Osteocyte (in vitro differentiated cells): ENCODE results near the gene TPPP. TPM values are rescaled to one million over a fixed set of nuclear protein-coding genes. Genes with fewer than 3 reads are reported as not detected.
"Not testable (repeated sequence)": the region's sequence is repeated elsewhere in the genome, so short reads cannot be mapped to it uniquely, and the experiment has no call there.

Source experiments
- DNase-seq: peaks from one replicate; pipeline ENCODE4 v3.0.0; 2021; ENCODE audit warnings: mixed read lengths; ENCODE audit not compliant: unreplicated experiment; ENCODE audit errors: extremely low spot score
- H3K27ac Mint-ChIP-seq: one replicate; pipeline ENCODE4 v1.8.0; 2021; ENCODE audit warnings: mild to moderate bottlenecking, mixed read lengths; ENCODE audit not compliant: unreplicated experiment
- H3K27me3 Mint-ChIP-seq: one replicate; pipeline ENCODE4 v1.8.0; 2021; ENCODE audit warnings: mixed read lengths; ENCODE audit not compliant: unreplicated experiment
- H3K36me3 Mint-ChIP-seq: one replicate; pipeline ENCODE4 v1.8.0; 2021; ENCODE audit warnings: mixed read lengths; ENCODE audit not compliant: unreplicated experiment
- H3K4me1 Mint-ChIP-seq: one replicate; pipeline ENCODE4 v1.8.0; 2021; ENCODE audit warnings: mixed read lengths; ENCODE audit not compliant: unreplicated experiment
- H3K4me3 Mint-ChIP-seq: one replicate; pipeline ENCODE4 v1.8.0; 2021; ENCODE audit warnings: mild to moderate bottlenecking, moderate library complexity, mixed read lengths; ENCODE audit not compliant: unreplicated experiment
- H3K9me3 Mint-ChIP-seq: one replicate; pipeline ENCODE4 v1.8.0; 2021; ENCODE audit warnings: mixed read lengths; ENCODE audit not compliant: unreplicated experiment
- CTCF ChIP-seq: fragments of 200-600 bp; sonication (generic); IDR thresholded peaks from 2 replicates; pipeline ENCODE4 v1.5.0; 2021; ENCODE audit warnings: antibody characterized with exemption, mild to moderate bottlenecking, moderate library complexity
- total RNA-seq: library from RNA; stranded (reverse); gene quantifications from 2 replicates; pipeline ENCODE4 v1.2.1, GENCODE V29; 2021

TPPP gene
- total RNA-seq, 1 donor from 2014 or later: 0.16 TPM

DNA sequence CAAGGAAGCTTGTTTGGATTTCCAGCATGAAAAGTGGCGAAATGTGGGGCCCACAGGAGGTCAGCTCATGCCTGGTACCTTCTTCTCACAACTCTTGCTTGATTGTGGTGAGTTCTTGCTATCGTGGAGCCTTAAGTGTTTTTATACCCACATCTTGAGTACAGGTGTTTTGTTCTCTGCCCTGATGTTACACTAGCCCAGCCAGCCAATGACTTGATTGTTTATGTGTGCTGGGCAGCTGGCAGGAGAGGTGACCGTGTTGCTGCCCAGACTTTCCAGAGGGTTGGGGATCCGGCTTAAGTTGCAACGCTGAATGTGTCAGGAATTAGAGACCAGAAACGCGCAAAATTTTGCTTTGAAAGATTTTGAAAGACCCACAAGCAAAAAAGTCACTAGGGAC lies 24.0 kb upstream of the TPPP start:
- H3K36me3 Mint-ChIP-seq: peaks cover 2% of the 10 kb centered on the region
- H3K27me3 Mint-ChIP-seq: peaks cover 52% of the 10 kb centered on the region
- no peak overlapping the region for H3K27ac Mint-ChIP-seq
- no peak for TF ChIP-seq CTCF
- DNase-seq: no peak
- peaks cover 18% of the 10 kb centered on the region for H3K9me3 Mint-ChIP-seq
- no peaks in the 10 kb centered on the region for H3K4me1 Mint-ChIP-seq
- H3K4me3 Mint-ChIP-seq: no peak overlapping the region

DNA sequence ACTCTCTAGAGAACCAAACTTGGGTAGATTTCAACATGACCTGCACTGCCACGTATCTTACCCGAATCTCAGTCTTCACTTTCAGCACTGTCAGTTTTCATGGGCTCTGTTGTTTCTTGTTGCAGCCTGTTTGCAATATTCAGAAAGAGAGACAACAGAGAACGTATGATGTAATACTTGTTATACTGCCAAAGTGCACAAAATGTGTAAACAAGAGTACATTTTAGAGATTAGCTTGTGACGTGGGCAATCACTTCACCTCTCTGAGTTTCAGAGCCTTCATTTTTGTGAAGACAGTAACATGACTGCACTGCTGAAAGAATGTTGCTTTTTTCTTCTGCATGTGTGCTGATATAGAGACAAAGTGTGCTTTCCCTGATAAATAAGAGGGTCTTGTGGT lies 23.6 kb upstream of the TPPP start:
- not testable (repeated sequence) for H3K4me3 Mint-ChIP-seq, H3K4me1 Mint-ChIP-seq, H3K36me3 Mint-ChIP-seq, DNase-seq, H3K27ac Mint-ChIP-seq
- Mint-ChIP-seq H3K9me3 (peaks cover 18% of the 10 kb centered on the region), H3K27me3 (peaks cover 48% of the 10 kb centered on the region)

GRCh38 chr5:715636-716035 lies 22.5 kb upstream of the TPPP start:
- peaks cover 39% of the 10 kb centered on the region for H3K27me3 Mint-ChIP-seq
- not testable (repeated sequence) for H3K4me3 Mint-ChIP-seq, H3K27ac Mint-ChIP-seq, H3K4me1 Mint-ChIP-seq, DNase-seq, H3K36me3 Mint-ChIP-seq
- H3K9me3 Mint-ChIP-seq: peaks cover 18% of the 10 kb centered on the region

GRCh38 chr5:714215-715118 lies 21.3 kb upstream of the TPPP start:
- not testable (repeated sequence) for DNase-seq

GRCh38 chr5:713686-714085 lies 20.5 kb upstream of the TPPP start:
- DNase-seq, H3K4me1 Mint-ChIP-seq, H3K36me3 Mint-ChIP-seq, H3K27ac Mint-ChIP-seq, H3K4me3 Mint-ChIP-seq, H3K9me3 Mint-ChIP-seq: not testable (repeated sequence)
- peaks cover 29% of the 10 kb centered on the region for H3K27me3 Mint-ChIP-seq

More at GRCh38 chr5:714215-715118, 21.3 kb upstream of the TPPP start:
- not testable (repeated sequence) for H3K36me3 Mint-ChIP-seq, H3K27ac Mint-ChIP-seq, H3K4me1 Mint-ChIP-seq, H3K4me3 Mint-ChIP-seq, H3K9me3 Mint-ChIP-seq
- H3K27me3 Mint-ChIP-seq: peaks cover 32% of the 10 kb centered on the region

GRCh38 chr5:708848-709517 lies 15.8 kb upstream of the TPPP start:
- not testable (repeated sequence) for DNase-seq, H3K27ac Mint-ChIP-seq, H3K27me3 Mint-ChIP-seq, H3K4me3 Mint-ChIP-seq, H3K9me3 Mint-ChIP-seq, H3K4me1 Mint-ChIP-seq, H3K36me3 Mint-ChIP-seq

DNA sequence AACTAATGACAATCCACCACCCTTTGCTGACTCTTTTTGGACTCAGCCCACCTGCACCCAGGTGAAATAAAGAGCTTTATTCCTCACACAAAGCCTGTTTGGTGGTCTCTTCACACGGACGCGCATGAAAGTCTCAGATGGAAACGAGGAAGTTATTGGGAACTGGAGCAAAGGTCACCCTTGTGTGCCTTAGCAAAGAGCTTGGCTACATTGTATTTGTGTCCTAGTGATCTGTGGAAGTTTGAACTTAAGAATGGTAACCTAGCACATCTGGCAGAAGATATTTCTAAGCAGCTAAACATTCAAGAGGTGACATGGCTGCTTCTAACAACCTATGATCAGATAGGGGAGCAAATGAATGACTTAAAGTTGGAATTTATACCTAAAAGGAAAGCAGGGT lies 15.2 kb upstream of the TPPP start:
- not testable (repeated sequence) for H3K9me3 Mint-ChIP-seq, H3K4me1 Mint-ChIP-seq, DNase-seq, H3K27me3 Mint-ChIP-seq, H3K4me3 Mint-ChIP-seq, H3K27ac Mint-ChIP-seq, H3K36me3 Mint-ChIP-seq

GRCh38 chr5:706127-706526 lies 13.0 kb upstream of the TPPP start:
- H3K36me3 Mint-ChIP-seq, H3K27ac Mint-ChIP-seq: not testable (repeated sequence)

DNA sequence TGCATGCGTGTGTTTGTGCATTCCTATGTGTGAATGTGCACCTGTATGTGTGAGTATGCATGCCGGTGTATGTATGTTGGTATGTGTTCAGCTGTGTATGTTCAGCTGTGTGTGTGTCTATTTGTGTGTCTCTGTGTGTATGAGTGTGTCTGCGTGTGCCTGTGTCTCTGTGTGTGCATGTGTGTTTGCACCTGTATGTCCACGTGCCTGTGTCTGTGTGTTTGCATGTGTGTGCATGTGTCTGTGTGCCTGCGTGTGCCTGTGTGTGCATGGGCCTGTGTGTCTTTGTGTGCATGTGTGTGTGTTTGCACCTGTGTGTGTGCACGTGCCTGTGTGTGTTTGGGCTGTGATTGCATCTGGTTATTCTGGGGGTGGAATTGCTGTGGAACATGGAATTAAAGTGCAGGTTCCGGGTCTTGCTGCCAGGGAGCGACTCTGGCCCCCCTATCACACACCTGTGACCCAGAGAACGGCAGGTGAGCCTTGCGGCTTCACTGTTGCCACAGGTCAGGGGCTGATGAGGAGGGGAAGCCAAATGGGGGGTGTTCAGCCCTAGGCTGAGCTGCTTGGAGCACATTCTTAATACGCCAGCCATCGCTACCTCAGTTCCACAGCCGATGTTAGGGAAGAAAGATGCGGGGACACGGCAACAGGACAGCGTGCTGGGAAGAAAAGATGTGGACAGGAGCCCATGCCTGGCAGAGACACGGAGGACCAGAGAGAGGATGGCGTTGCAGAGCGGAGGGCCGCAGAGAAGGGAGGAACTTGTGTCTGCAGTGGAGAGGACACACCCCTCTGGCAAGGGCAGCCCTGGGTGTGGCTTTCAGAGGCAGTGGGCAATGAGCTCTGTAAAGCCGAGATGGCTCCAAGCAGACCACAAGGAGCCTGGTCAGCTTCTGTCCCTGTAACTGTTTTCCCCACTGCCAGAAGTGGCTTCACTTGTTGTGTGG lies 3.9 kb upstream of the TPPP start:
- H3K4me3 Mint-ChIP-seq, DNase-seq, H3K36me3 Mint-ChIP-seq, H3K9me3 Mint-ChIP-seq, H3K27ac Mint-ChIP-seq, H3K4me1 Mint-ChIP-seq: not testable (repeated sequence)
- H3K27me3 Mint-ChIP-seq: peaks cover 34% of the 10 kb centered on the region

More at GRCh38 chr5:706127-706526, 13.0 kb upstream of the TPPP start:
- not testable (repeated sequence) for H3K9me3 Mint-ChIP-seq, DNase-seq, H3K4me3 Mint-ChIP-seq, H3K4me1 Mint-ChIP-seq
- peaks cover 20% of the 10 kb centered on the region for H3K27me3 Mint-ChIP-seq

DNA sequence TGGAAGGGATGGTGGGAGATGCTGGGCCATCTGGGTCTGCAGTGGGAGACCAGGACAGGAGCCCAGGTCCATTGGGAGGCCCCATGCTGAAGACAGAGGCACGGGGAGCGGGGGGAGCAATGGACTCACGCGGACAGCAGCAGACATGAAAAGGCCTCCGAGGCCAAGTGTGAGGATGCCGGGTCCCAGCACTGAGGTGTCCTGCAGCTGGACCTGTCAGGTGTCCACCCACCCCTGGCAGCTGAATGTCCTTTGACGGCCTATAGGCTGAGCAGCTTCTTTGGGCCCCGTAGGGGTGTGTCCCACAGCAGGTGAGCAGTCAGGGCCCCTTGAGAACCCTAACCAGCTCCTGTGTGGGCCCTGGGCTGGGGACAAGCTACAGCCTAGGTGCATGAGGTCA lies 3.0 kb upstream of the TPPP start:
- not testable (repeated sequence) for H3K9me3 Mint-ChIP-seq, H3K36me3 Mint-ChIP-seq

More for the DNA sequence above, 3.0 kb upstream of the TPPP start:
- H3K27ac Mint-ChIP-seq, H3K4me1 Mint-ChIP-seq, DNase-seq, H3K4me3 Mint-ChIP-seq: not testable (repeated sequence)
- H3K27me3 Mint-ChIP-seq: peaks cover 26% of the 10 kb centered on the region
